IMR-90 (cell line): ENCODE results near the gene CDT1. TPM values are rescaled to one million over a fixed set of nuclear protein-coding genes. Genes with fewer than 3 reads are reported as not detected.

Experiments used
- ATAC-seq: fragments of 200-7000 bp; cut with Tn5 transposase; 2 replicates; pipeline ENCODE4 v1.9.1; 2020; ENCODE audit warnings: low read depth, mild to moderate bottlenecking, moderate library complexity
- BruUV-seq: library from RNA; stranded (reverse); fragments of 400-500 nt; replicated peaks from 2 replicates; lab custom pipeline; 2021; lab: Mats Ljungman, UMichigan
- CTCF ChIA-PET: fragments of 300-600 bp; formaldehyde crosslinking; extraction: SDS; loops from one replicate; lab custom pipeline; 2021; ENCODE audit warnings: antibody characterized with exemption; lab: Yijun Ruan, JAX
- POLR2A ChIA-PET: fragments of 300-600 bp; sonication (Branson Sonifier 250); formaldehyde crosslinking; loops from one replicate; lab custom pipeline; 2022; ENCODE audit warnings: antibody characterized with exemption; ENCODE audit not compliant: unreplicated experiment; lab: Charles Lee
- DNase-seq: peaks from one replicate; pipeline ENCODE4 v3.0.0; 2013
- H2AFZ ChIP-seq: replicated peaks from 2 replicates; pipeline ENCODE3; 2013; ENCODE audit warnings: low read length, mild to moderate bottlenecking; ENCODE audit not compliant: poor library complexity
- H2AK5ac ChIP-seq: 2 replicates; pipeline ENCODE4 v1.6.1; 2013; ENCODE audit warnings: low read depth, low read length, inconsistent platforms
- H2AK9ac ChIP-seq: replicated peaks from 2 replicates; pipeline ENCODE3; 2013; ENCODE audit warnings: mild to moderate bottlenecking, low read depth, low read length, moderate library complexity; ENCODE audit not compliant: poor library complexity
- H2BK120ac ChIP-seq: 2 replicates; pipeline ENCODE4 v1.6.1; 2013; ENCODE audit warnings: low read depth, low read length, inconsistent platforms
- H2BK15ac ChIP-seq: 3 replicates; pipeline ENCODE4 v1.6.1; 2013; ENCODE audit warnings: low read depth, low read length, inconsistent platforms
- H2BK20ac ChIP-seq: 2 replicates; pipeline ENCODE4 v1.6.1; 2013; ENCODE audit warnings: low read depth, mild to moderate bottlenecking, inconsistent platforms, low read length, moderate library complexity
- H2BK5ac ChIP-seq: 2 replicates; pipeline ENCODE4 v1.6.1; 2013; ENCODE audit warnings: mild to moderate bottlenecking, low read depth, low read length, inconsistent platforms; ENCODE audit not compliant: poor library complexity, severe bottlenecking
- H3K14ac ChIP-seq: replicated peaks from 2 replicates; pipeline ENCODE4 v1.6.1; 2013; ENCODE audit warnings: low read depth, low read length, inconsistent platforms
- H3K18ac ChIP-seq: 2 replicates; pipeline ENCODE4 v1.6.1; 2013; ENCODE audit warnings: low read depth, low read length, control low read depth
- H3K23ac ChIP-seq: 2 replicates; pipeline ENCODE4 v1.6.1; 2013; ENCODE audit warnings: low read depth, low read length, inconsistent platforms
- H3K27ac ChIP-seq: 2 replicates; pipeline ENCODE4 v1.5.1; 2013; ENCODE audit warnings: mild to moderate bottlenecking, control low read depth, low read length; ENCODE audit not compliant: insufficient read depth
- H3K27me3 ChIP-seq: 2 replicates; pipeline ENCODE4 v1.6.1; 2013; ENCODE audit warnings: low read length; ENCODE audit not compliant: control insufficient read depth, insufficient read depth
- H3K36me3 ChIP-seq: 2 replicates; pipeline ENCODE4 v1.6.1; 2013; ENCODE audit warnings: low read length, mixed read lengths; ENCODE audit not compliant: control insufficient read depth, insufficient read depth
- H3K4ac ChIP-seq: 2 replicates; pipeline ENCODE4 v1.6.1; 2013; ENCODE audit warnings: low read depth, low read length, inconsistent platforms
- H3K4me1 ChIP-seq: 2 replicates; pipeline ENCODE4 v1.6.1; 2013; ENCODE audit warnings: low read length, mixed read lengths; ENCODE audit not compliant: control insufficient read depth, insufficient read depth
- H3K4me2 ChIP-seq: 2 replicates; pipeline ENCODE4 v1.6.1; 2013; ENCODE audit warnings: low read depth, mild to moderate bottlenecking, control low read depth, low read length, moderate library complexity
- H3K4me3 ChIP-seq: 2 replicates; pipeline ENCODE4 v1.5.1; 2013; ENCODE audit warnings: low read depth, mild to moderate bottlenecking, control low read depth, low read length, moderate library complexity; ENCODE audit not compliant: insufficient read depth
- H3K56ac ChIP-seq: 2 replicates; pipeline ENCODE4 v1.6.1; 2013; ENCODE audit warnings: low read length, inconsistent platforms; ENCODE audit not compliant: insufficient read depth; ENCODE audit errors: extremely low read depth
- H3K79me1 ChIP-seq, 2 experiments: 2 replicates each; pipeline ENCODE4 v1.6.1; 2013; ENCODE audit warnings: low read length in 2 of 2, inconsistent platforms in 1 of 2, low read depth in 1 of 2
- H3K9ac ChIP-seq: 2 replicates; pipeline ENCODE4 v1.6.1; 2013; ENCODE audit warnings: low read depth, low read length, control low read depth
- H3K9me1 ChIP-seq: 2 replicates; pipeline ENCODE4 v1.6.1; 2013; ENCODE audit warnings: low read length, inconsistent platforms; ENCODE audit not compliant: insufficient read depth
- H3K9me3 ChIP-seq: 2 replicates; pipeline ENCODE4 v1.6.1; 2013; ENCODE audit warnings: low read length; ENCODE audit not compliant: control insufficient read depth, insufficient read depth
- H4K20me1 ChIP-seq: 2 replicates; pipeline ENCODE4 v1.6.1; 2013; ENCODE audit warnings: low read length, inconsistent platforms; ENCODE audit not compliant: insufficient read depth
- H4K5ac ChIP-seq: 2 replicates; pipeline ENCODE4 v1.6.1; 2013; ENCODE audit warnings: mild to moderate bottlenecking, low read depth, low read length, control low read depth
- H4K8ac ChIP-seq, 2 experiments: 2 replicates each; pipeline ENCODE4 v1.6.1; 2013; ENCODE audit warnings: low read depth in 2 of 2, low read length in 2 of 2, control low read depth in 1 of 2, inconsistent platforms in 1 of 2
- H4K91ac ChIP-seq: 2 replicates; pipeline ENCODE4 v1.6.1; 2013; ENCODE audit warnings: low read depth, low read length, inconsistent platforms; ENCODE audit not compliant: insufficient read depth
- CTCF ChIP-seq: conservative IDR thresholded peaks from 2 replicates; pipeline ENCODE4 v1.5.1; 2012; ENCODE audit warnings: mild to moderate bottlenecking, low read depth, low read length, improper control_type of control experiment
- ELK1 ChIP-seq: fragments of 150-350 bp; IDR thresholded peaks from 2 replicates; pipeline ENCODE4 v1.6.1; 2016; ENCODE audit warnings: low read depth, mild to moderate bottlenecking, low read length, moderate library complexity, borderline replicate concordance
- MXI1 ChIP-seq: IDR thresholded peaks from 2 replicates; pipeline ENCODE4 v1.6.1; 2012; ENCODE audit warnings: low read depth, mild to moderate bottlenecking, low read length, moderate library complexity, borderline replicate concordance
- RAD21 ChIP-seq: IDR thresholded peaks from 2 replicates; pipeline ENCODE4 v1.6.1; 2012; ENCODE audit warnings: low read length, improper control_type of control experiment
- RCOR1 ChIP-seq: IDR thresholded peaks from 2 replicates; pipeline ENCODE4 v1.6.1; 2012; ENCODE audit warnings: mild to moderate bottlenecking, low read length, improper control_type of control experiment; ENCODE audit not compliant: insufficient replicate concordance
- WGBS, 2 experiments: methylation state at CpG; one replicate each; pipeline versions ENCODE4 v1.1.5 to v1.1.7; 2013; ENCODE audit warnings: missing lambda C conversion rate in 2 of 2; ENCODE audit not compliant: insufficient read length in 1 of 2; ENCODE audit errors: extremely low coverage in 2 of 2; 5-methylcytosine and 5-hydroxymethylcytosine counted together
- dilution Hi-C: fragments of 300-500 bp; cut with HindIII; formaldehyde crosslinking; loops from one replicate; pipeline ENCODE4 v1.14.3; 2018; ENCODE audit warnings: low sequenced_read_pairs; ENCODE audit not compliant: unreplicated experiment
- in situ Hi-C: fragments of 300-500 bp; cut with MboI; formaldehyde crosslinking; loops from 3 replicates; pipeline ENCODE4 v1.14.3; 2019; ENCODE audit warnings: low sequenced_read_pairs, inconsistent platforms, mixed read lengths
- intact Hi-C: fragments of 100-400 bp; cut with micrococcal nuclease; formaldehyde crosslinking; loops from 2 replicates; pipeline ENCODE4 v1.10.0; 2022
- polyA plus RNA-seq, 3 experiments: library from polyadenylated mRNA; depleted of rRNA; stranded (reverse); fragments of >200 nt; gene quantifications; 2 replicates each; pipeline ENCODE4 v1.2.3, GENCODE V29; 2012; ENCODE audit warnings: low replicate concordance in 1 of 3
- total RNA-seq: library from RNA; depleted of rRNA; stranded (reverse); fragments of >200 nt; gene quantifications from 2 replicates; pipeline ENCODE4 v1.2.3, GENCODE V29; 2012

The CDT1 gene
- total and polyA plus RNA-seq, 2 of the 4 experiments (the other 2 are of a cell fraction): 3.2 to 11.8 TPM

DNA sequence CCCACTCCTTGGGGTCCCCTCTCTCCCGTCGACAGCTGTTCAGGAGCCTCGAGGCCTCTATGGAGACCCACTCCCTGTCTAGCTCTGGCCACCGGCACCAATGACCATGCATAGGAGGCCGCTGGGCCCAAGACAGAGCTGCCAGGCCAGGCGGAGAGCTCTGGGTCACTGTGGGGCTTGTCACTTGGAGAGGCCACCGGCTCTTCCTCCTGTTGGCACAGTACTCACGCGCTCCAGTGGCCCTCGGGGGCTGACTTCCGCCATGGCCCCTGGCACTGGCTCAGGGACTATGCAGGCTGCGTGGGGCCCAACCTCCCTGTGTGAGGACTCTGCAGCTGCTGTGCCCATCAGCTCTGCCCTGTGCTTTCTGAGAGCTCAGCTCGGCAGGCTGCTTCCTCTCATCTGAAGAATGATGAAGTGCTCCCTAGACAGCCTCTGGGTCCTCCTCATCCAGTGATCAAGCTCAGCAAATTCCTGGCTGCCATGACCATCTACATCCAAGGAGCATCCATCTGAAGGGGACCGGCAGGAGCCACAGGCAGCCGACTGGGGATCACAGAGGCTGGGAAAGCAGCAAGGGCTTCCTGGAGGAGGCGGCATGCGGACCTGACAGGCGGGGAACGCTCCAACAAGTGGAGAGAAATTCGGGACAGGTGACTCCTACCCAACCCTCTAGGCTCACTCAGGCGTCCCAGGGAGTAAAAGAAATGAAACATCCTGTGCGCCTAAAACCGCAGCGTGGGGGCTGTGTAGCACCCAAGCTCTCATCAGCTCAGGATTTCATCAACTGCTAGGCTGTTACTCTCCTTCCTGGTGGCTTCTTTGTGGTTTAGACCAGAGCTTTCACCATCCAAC lies 36.4 kb downstream of the CDT1 start:
- Histone ChIP-seq H3K36me3 (peaks cover 36% of the 10 kb centered on the region), H2BK15ac (no peak overlapping the region), H3K9ac (no peak overlapping the region), H2AFZ (no peak overlapping the region), H3K27ac (no peak overlapping the region), H2AK9ac (no peak overlapping the region), H3K9me1 (no peaks in the 10 kb centered on the region), H4K5ac (no peak overlapping the region), H4K8ac (no peak overlapping the region), H3K4me2 (no peak overlapping the region), H4K91ac (no peak overlapping the region), H3K4ac (no peak overlapping the region), H3K4me3 (no peak overlapping the region), H3K56ac (no peak overlapping the region), H2AK5ac (no peak overlapping the region), H3K79me1 (peaks cover 0 to 4% of the 10 kb centered on the region in 2 experiments; a peak in 2 of 4 replicates), H3K4me1 (no peaks in the 10 kb centered on the region), H3K18ac (no peak overlapping the region), H3K27me3 (no peaks in the 10 kb centered on the region), H2BK5ac (no peak overlapping the region), H2BK20ac (no peak overlapping the region), H2BK120ac (no peak overlapping the region), H3K14ac (no peak overlapping the region), H3K23ac (no peak overlapping the region), H4K20me1 (peaks cover 8% of the 10 kb centered on the region; the same call in 1 of the 2 replicates), H3K9me3 (no peaks in the 10 kb centered on the region)
- ATAC-seq: no peak
- WGBS, 2 experiments: 92% methylated on average over 14 of the region's 24 CpGs; no CpG with 5 or more reads in 1 of the 2 experiments
- dilution Hi-C loops: no loop called here
- DNase-seq: no peak
- ChIA-PET CTCF (no interaction called here), POLR2A (no interaction called here)
- TF ChIP-seq RCOR1 (no peak), RAD21 (no peak), ELK1 (no peak), MXI1 (no peak), CTCF (no peak)
- no TSS peak for BruUV-seq
- intact Hi-C loops: no loop called here
- in situ Hi-C loops: no loop called here
